Transverse colon (tissue), 4 donors: ENCODE measurements around the gene C2CD3. TPM values are rescaled to one million over a fixed set of nuclear protein-coding genes. Genes with fewer than 3 reads are reported as not detected.

Experiments
- DNase-seq: peaks from one replicate; pipeline ENCODE4 v3.0.0-alpha.2; 2019
- H3K27ac ChIP-seq, 4 donors: fragments of 200-600 bp; sonication (generic); 2 replicates each; pipeline ENCODE4 v1.5.1; 2016 to 2018; ENCODE audit warnings: inconsistent platforms in 4 of 4
- H3K27me3 ChIP-seq: fragments of 200-600 bp; sonication (generic); 2 replicates; pipeline ENCODE4 v1.5.1; 2017; ENCODE audit warnings: inconsistent platforms
- H3K36me3 ChIP-seq, 4 donors: fragments of 200-600 bp; sonication (generic); 2 replicates each; pipeline ENCODE4 v1.5.1; 2017 to 2019; ENCODE audit warnings: inconsistent platforms in 4 of 4
- H3K4me1 ChIP-seq, 4 donors: fragments of 200-600 bp; sonication (generic); 2 replicates each; pipeline ENCODE4 v1.5.1; 2017 to 2020; ENCODE audit warnings: inconsistent platforms in 4 of 4
- H3K4me3 ChIP-seq, 4 donors: fragments of 200-600 bp; sonication (generic); 1 replicate in 1 of 4; 2 replicates in 3 of 4; pipeline versions ENCODE4 v1.5.1 to v1.6.1; 2017 to 2019; ENCODE audit warnings: inconsistent platforms in 4 of 4
- H3K9me3 ChIP-seq, 2 donors: fragments of 200-600 bp; sonication (generic); 2 replicates each; pipeline ENCODE4 v1.5.1; 2017 to 2019; ENCODE audit warnings: inconsistent platforms in 2 of 2
- CTCF ChIP-seq, 5 experiments: fragments of 200-600 bp in 3 of 5; fragments of 450-650 bp in 2 of 5; sonication (generic) in 3 of 5; IDR thresholded peaks; 1 replicate in 2 of 5; 2 replicates in 3 of 5; pipeline ENCODE4 v1.5.1; 2016 to 2017; ENCODE audit warnings: antibody characterized with exemption in 5 of 5, inconsistent platforms in 3 of 5, mild to moderate bottlenecking in 2 of 5, moderate library complexity in 1 of 5
- EP300 ChIP-seq: sonication (generic); formaldehyde crosslinking; IDR thresholded peaks from one replicate; pipeline ENCODE4 v1.6.1; 2017; ENCODE audit warnings: antibody characterized with exemption, low read depth
- POLR2A ChIP-seq: fragments of 450-650 bp; IDR thresholded peaks from one replicate; pipeline ENCODE4 v1.6.1; 2016; ENCODE audit warnings: antibody characterized with exemption, mild to moderate bottlenecking, moderate library complexity
- POLR2AphosphoS5 ChIP-seq, 3 donors: sonication (generic); formaldehyde crosslinking; IDR thresholded peaks; one replicate each; pipeline ENCODE4 v1.6.1; 2016; ENCODE audit warnings: antibody characterized with exemption in 3 of 3
- WGBS, 2 donors: methylation state at CpG; one replicate each; pipeline ENCODE4 v1.1.5; 2018; ENCODE audit warnings: low coverage in 1 of 2; 5-methylcytosine and 5-hydroxymethylcytosine counted together
- in situ Hi-C, 4 donors: fragments of 200-750 bp; cut with MboI; loops; one replicate each; pipeline versions ENCODE4 v1.15.0 to v1.15.1; 2017; ENCODE audit warnings: low sequenced_read_pairs in 3 of 4, low pct_ligation_motif_present in 1 of 4, low pct_unique_long_range_greater_than_20kb in 1 of 4
- intact Hi-C: fragments of 100-400 bp; cut with DNase I; formaldehyde crosslinking; loops from one replicate; pipeline ENCODE4 v1.15.1; 2023; ENCODE audit warnings: low total_unique reads
- total RNA-seq, 4 donors: library from RNA; depleted of rRNA; stranded (reverse); fragments of >200 nt; gene quantifications; one replicate each; pipeline ENCODE4 v1.1.0, GENCODE V29; 2016

The C2CD3 gene
- total RNA-seq, 4 donors from 2014 or later, result 22.2 to 52.5 (median 37.4) TPM

DNA sequence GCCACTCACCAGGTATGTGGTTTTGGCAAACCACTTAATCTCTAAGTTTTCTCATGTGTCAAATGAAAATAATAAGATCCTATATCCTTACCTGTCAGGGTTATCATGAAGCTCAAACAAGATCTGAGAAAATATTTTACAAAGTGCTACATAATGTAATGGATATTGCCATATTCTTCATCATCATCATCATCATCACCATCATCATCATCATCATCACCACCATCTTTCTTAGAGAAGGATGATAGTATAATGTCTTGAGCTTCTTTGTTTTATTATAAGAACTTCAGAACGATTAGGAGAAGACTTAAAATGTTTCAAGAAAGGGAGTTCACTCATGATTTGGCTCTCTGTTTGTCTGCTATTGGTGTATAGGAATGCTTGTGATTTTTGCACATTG is 89.4 kb downstream of the C2CD3 start:
- DNase-seq, result no peak
- WGBS, 2 donors, result 88 to 90% methylated on average over 1 of the region's 1 CpG
- TF ChIP-seq POLR2A, result no peak
- no peak for TF ChIP-seq CTCF (IDR thresholded peaks at IDR 0.05)
- no peak for TF ChIP-seq EP300
- TF ChIP-seq POLR2AphosphoS5 (IDR thresholded peaks at IDR 0.05), result no peak
- Histone ChIP-seq H3K27ac (no peak overlapping the region), H3K36me3 (peaks cover 0 to 23% (median 2%) of the 10 kb centered on the region in 4 donors), H3K9me3 (peaks cover 0 to 5% of the 10 kb centered on the region in 2 donors), H3K27me3 (no peaks in the 10 kb centered on the region), H3K4me3 (no peak overlapping the region), H3K4me1 (no peaks in the 10 kb centered on the region)
- intact Hi-C loops, result no loop called here
- in situ Hi-C loops, result loop anchor here in 1 of 4 donors (25.0 kb wide), 1 partner anchor 119 kb away; the partner anchor contains the start of gene DNAJB13

GRCh38 chr11:74077193-74077592 is 93.6 kb downstream of the C2CD3 start:
- H3K27me3 ChIP-seq, result no peaks in the 10 kb centered on the region
- no peaks in the 10 kb centered on the region for H3K4me1 ChIP-seq
- DNase-seq, result no peak
- no peaks in the 10 kb centered on the region for H3K9me3 ChIP-seq
- no peak overlapping the region for H3K4me3 ChIP-seq
- no peak overlapping the region for H3K27ac ChIP-seq
- WGBS, 2 donors, result 75 to 87% methylated on average over 2 to 3 of the region's 3 CpGs
- TF ChIP-seq POLR2AphosphoS5 (IDR thresholded peaks at IDR 0.05), result no peak
- TF ChIP-seq CTCF (IDR thresholded peaks at IDR 0.05), result no peak
- TF ChIP-seq POLR2A, result no peak
- TF ChIP-seq EP300, result no peak
- in situ Hi-C loops (loop anchor here in 1 of 4 donors (25.0 kb wide), 1 partner anchor 115 kb away; the partner anchor contains the start of gene DNAJB13), intact Hi-C loops (no loop called here)
- peaks cover 0 to 25% (median 6%) of the 10 kb centered on the region in 4 donors for H3K36me3 ChIP-seq

- Histone ChIP-seq H3K9me3 (no peaks in the 10 kb centered on the region), H3K4me1 (no peaks in the 10 kb centered on the region), H3K36me3 (peaks cover 0 to 30% (median 8%) of the 10 kb centered on the region in 4 donors), H3K4me3 (no peak overlapping the region), H3K27me3 (no peaks in the 10 kb centered on the region), H3K27ac (no peak overlapping the region)
- intact Hi-C loops, result no loop called here
- in situ Hi-C loops, result no loop called here
- TF ChIP-seq EP300, result no peak
- no peak for TF ChIP-seq CTCF (IDR thresholded peaks at IDR 0.05)
- no peak for TF ChIP-seq POLR2AphosphoS5 (IDR thresholded peaks at IDR 0.05)
- TF ChIP-seq POLR2A, result no peak
- DNase-seq, result no peak
- WGBS, 2 donors, result 89 to 100% methylated on average over 1 of the region's 1 CpG
These were observed 98.1 kb downstream of the C2CD3 start for GRCh38 chr11:74072721-74073120.

- TF ChIP-seq POLR2AphosphoS5 (IDR thresholded peaks at IDR 0.05), result no peak
- TF ChIP-seq CTCF (IDR thresholded peaks at IDR 0.05), result no peak
- TF ChIP-seq EP300, result no peak
- TF ChIP-seq POLR2A, result no peak
- Histone ChIP-seq H3K27ac (no peak overlapping the region), H3K9me3 (no peaks in the 10 kb centered on the region), H3K27me3 (no peaks in the 10 kb centered on the region), H3K4me3 (no peak overlapping the region), H3K36me3 (peaks cover 0 to 30% (median 8%) of the 10 kb centered on the region in 4 donors), H3K4me1 (no peaks in the 10 kb centered on the region)
- DNase-seq, result no peak
- WGBS, 2 donors, result 67 to 82% methylated on average over 1 of the region's 1 CpG
- intact Hi-C loops, result no loop called here
- in situ Hi-C loops, result no loop called here
These were observed 98.5 kb downstream of the C2CD3 start for GRCh38 chr11:74072286-74072685.
